GM19395 (cell line): Measurements from ENCODE around the gene FAM53A.

Source experiments
- ATAC-seq: cut with Tn5 transposase; IDR thresholded peaks from one replicate; pipeline ENCODE4 v1.9.1; 2021; ENCODE audit warnings: mild to moderate bottlenecking, moderate library complexity; ENCODE audit not compliant: unreplicated experiment

Gene FAM53A

GRCh38 chr4:1625600-1626138 lies 58.4 kb downstream of the FAM53A start:
- ATAC-seq: no peak

GRCh38 chr4:1624519-1624910 lies 59.6 kb downstream of the FAM53A start:
- no peak for ATAC-seq

GRCh38 chr4:1623821-1624518 lies 60.1 kb downstream of the FAM53A start:
- no peak for ATAC-seq

- ATAC-seq: no peak
These were observed 60.7 kb downstream of the FAM53A start for GRCh38 chr4:1623400-1623799.

- ATAC-seq: no peak
These were observed 61.2 kb downstream of the FAM53A start for GRCh38 chr4:1622956-1623355.

- ATAC-seq: no peak
These were observed 61.9 kb downstream of the FAM53A start for GRCh38 chr4:1622238-1622637.

GRCh38 chr4:1621526-1621925 lies 62.6 kb downstream of the FAM53A start:
- ATAC-seq: no peak

GRCh38 chr4:1619151-1619672 lies 64.9 kb downstream of the FAM53A start:
- ATAC-seq: no peak

GRCh38 chr4:1618438-1618837 lies 65.7 kb downstream of the FAM53A start:
- no peak for ATAC-seq

GRCh38 chr4:1616557-1616930 lies 67.6 kb downstream of the FAM53A start:
- no peak for ATAC-seq

GRCh38 chr4:1615786-1616556 lies 68.1 kb downstream of the FAM53A start:
- ATAC-seq: no peak

- no peak for ATAC-seq
These were observed 69.1 kb downstream of the FAM53A start for GRCh38 chr4:1614854-1615595.

GRCh38 chr4:1614502-1614853 lies 69.6 kb downstream of the FAM53A start:
- ATAC-seq: no peak

- no peak for ATAC-seq
These were observed 70.1 kb downstream of the FAM53A start for GRCh38 chr4:1614049-1614448.

- no peak for ATAC-seq
These were observed 71.0 kb downstream of the FAM53A start for GRCh38 chr4:1613099-1613495.

GRCh38 chr4:1612278-1613098 lies 71.6 kb downstream of the FAM53A start:
- no peak for ATAC-seq

GRCh38 chr4:1611501-1611870 lies 72.6 kb downstream of the FAM53A start:
- no peak for ATAC-seq

GRCh38 chr4:1610791-1611500 lies 73.2 kb downstream of the FAM53A start:
- no peak for ATAC-seq

GRCh38 chr4:1609901-1610790 lies 74.0 kb downstream of the FAM53A start:
- no peak for ATAC-seq
